SJCRH30 (cell line): ENCODE results near the gene TMPRSS13. TPM values are rescaled to one million over a fixed set of nuclear protein-coding genes. Genes with fewer than 3 reads are reported as not detected.
"Not testable (repeated sequence)": the region's sequence is repeated elsewhere in the genome, so short reads cannot be mapped to it uniquely, and the experiment has no call there.

Experiments
- DNase-seq, 2 experiments: peaks; one replicate each; pipeline ENCODE4 v3.0.0-alpha.2; 2015 to 2020
- H3K27ac ChIP-seq: fragments of 250-450 bp; sonication (Bioruptor Pico); 2 replicates; pipeline ENCODE4 v1.5.1; 2020; ENCODE audit warnings: mild to moderate bottlenecking, moderate library complexity
- H3K27me3 ChIP-seq: fragments of 250-450 bp; sonication (Bioruptor Pico); 2 replicates; pipeline ENCODE4 v1.5.1; 2020; ENCODE audit warnings: mild to moderate bottlenecking, moderate library complexity
- H3K36me3 ChIP-seq: fragments of 250-450 bp; sonication (Bioruptor Pico); 2 replicates; pipeline ENCODE4 v1.5.1; 2020; ENCODE audit warnings: mild to moderate bottlenecking, moderate library complexity
- H3K4me1 ChIP-seq: fragments of 250-450 bp; sonication (Bioruptor Pico); 2 replicates; pipeline ENCODE4 v1.5.1; 2020; ENCODE audit warnings: mild to moderate bottlenecking, moderate library complexity
- H3K4me3 ChIP-seq: fragments of 250-450 bp; sonication (Bioruptor Pico); 2 replicates; pipeline ENCODE4 v1.5.1; 2020; ENCODE audit warnings: mild to moderate bottlenecking, moderate library complexity
- H3K9me3 ChIP-seq: fragments of 250-450 bp; sonication (Bioruptor Pico); replicated peaks from 2 replicates; pipeline ENCODE4 v1.5.1; 2020; ENCODE audit warnings: mild to moderate bottlenecking, moderate library complexity
- total RNA-seq: library from RNA; depleted of rRNA; stranded (reverse); fragments of >200 nt; shearing (Covaris generic); gene quantifications from 2 replicates; pipeline ENCODE4 v1.2.3, GENCODE V29; 2014; rRNA removed

The TMPRSS13 gene
- total RNA-seq: not detected in 2 replicates

DNA sequence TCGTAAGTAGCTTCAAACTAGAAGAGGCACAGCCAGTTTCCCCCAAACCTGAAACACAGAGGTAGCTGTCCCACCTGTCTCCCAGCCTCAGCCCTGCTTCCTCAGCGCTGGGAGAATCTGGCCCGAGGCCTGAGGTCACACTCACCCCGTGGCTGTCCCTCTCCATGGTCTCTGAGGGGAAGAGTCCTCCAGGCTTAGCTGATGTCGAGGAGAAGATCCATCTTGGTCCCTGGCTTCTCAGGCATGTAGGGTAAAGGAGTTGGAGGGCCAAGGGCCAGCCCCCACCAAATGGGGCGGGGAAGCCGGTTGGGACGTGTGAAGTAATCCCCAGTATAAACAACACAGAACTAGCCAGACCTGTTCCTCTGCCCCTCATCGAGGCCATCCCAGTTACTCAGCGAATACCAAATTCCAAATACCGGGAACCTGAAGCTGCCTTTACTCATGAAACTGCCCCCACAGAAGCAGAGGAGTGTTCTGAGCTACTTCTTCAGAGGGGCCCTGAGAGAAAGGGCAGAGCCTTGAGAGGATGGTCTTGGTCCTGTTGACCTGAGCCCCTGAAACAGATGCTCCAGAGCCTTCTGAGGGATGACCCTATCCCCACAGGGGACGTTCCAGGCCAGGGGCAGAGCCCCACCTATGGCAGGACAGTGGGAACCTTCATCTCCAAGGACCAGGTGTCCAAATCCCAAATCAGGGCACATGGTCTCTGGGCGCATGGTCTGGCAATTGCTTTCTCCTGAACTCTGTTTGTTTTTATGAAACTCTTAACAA, at the start of gene TMPRSS13:
Gene TMPRSS13, minus strand, starts transcription at position 261 of the 774 bp plus-strand sequence. Its CDS starts 95 bp downstream, at position 166.
- Histone ChIP-seq H3K4me1 (peaks cover 3% of the 10 kb centered on the region; the same call in 1 of the 2 replicates), H3K4me3 (no peak within 1 kb of the TSS), H3K27ac (no peak within 1 kb of the TSS), H3K36me3 (no peaks in the 10 kb centered on the region), H3K27me3 (no peaks in the 10 kb centered on the region), H3K9me3 (no peaks in the 10 kb centered on the region)
- DNase-seq: no peak

DNA sequence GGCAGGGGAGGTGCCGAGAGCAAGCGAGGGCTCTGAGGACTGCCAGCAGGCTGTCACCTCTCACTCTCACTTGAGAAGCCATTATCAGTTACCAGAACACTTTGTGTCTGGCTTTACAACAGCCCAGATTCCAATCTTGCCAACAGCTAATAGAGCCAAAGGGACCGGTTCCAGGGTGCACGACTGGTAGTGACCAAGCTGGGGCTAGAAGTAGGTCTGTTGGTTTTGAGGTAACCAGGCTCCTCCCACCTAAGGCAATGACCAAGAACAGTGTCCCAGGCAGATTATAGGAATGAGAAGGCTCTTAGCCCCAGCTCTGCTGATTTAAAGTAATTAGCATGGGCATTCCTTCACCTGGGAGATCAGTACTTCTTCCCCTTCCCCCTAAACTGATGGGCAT, 49.8 kb upstream of the TMPRSS13 start:
- DNase-seq: no peak
- Histone ChIP-seq H3K4me3 (no peak overlapping the region), H3K27me3 (no peaks in the 10 kb centered on the region), H3K36me3 (no peaks in the 10 kb centered on the region), H3K9me3 (no peaks in the 10 kb centered on the region), H3K4me1 (no peaks in the 10 kb centered on the region), H3K27ac (no peak overlapping the region)

DNA sequence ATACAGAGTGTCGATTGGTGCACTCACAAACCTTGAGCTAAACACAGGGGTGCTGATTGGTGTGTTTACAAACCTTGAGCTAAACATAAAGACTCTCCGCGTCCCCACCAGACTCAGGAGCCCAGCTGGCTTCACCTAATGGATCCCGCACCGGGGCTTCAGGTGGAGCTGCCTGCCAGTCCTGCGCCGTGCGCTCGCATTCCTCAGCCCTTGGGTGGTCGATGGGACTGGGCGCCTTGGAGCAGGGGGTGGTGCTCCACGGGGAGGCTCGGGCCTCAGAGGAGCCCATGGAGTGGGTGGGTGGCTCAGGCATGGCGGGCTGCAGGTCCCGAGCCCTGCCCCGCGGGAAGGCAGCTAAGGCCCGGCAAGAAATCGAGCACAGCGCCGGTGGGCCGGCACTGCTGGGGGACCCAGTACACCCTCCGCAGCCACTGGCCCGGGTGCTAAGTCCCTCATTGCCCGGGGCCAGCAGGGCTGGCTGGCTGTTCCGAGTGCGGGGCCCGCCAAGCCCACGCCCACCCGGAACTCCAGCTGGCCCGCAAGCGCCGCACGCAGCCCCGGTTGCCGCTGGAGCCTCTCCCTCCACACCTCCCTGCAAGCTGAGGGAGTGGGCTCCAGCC, 49.2 kb upstream of the TMPRSS13 start:
- not testable (repeated sequence) for H3K36me3 ChIP-seq, H3K4me3 ChIP-seq, DNase-seq, H3K27me3 ChIP-seq, H3K9me3 ChIP-seq, H3K27ac ChIP-seq, H3K4me1 ChIP-seq

DNA sequence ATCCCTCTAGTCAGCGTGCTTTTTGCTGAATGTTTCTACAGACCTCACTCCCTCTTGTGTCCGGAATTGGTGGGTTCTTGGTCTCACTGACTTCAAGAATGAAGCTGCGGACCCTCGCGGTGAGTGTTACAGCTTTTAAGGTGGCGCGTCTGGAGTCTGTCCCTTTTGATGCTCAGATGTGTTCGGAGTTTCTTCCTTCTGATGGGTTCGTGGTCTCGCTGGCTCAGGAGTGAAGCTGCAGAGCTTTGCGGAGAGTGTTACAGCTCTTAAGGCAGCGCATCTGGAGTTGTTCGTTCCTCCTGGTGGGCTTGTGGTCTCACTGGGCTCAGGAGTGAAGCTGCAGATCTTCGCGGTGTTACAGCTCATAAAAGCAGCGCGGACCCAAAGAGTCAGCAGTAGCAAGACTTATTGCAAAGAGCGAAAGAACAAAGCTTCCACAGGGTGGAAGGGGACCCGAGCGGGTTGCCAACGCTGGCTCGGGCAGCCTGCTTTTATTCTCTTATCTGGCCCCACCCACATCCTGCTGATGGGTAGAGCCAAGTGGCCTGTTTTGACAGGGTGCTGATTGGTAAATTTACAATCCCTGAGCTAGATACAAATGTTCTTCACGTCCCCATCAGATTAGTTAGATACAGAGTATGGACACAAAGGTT, 48.5 kb upstream of the TMPRSS13 start:
- not testable (repeated sequence) for H3K27ac ChIP-seq, H3K27me3 ChIP-seq, H3K4me3 ChIP-seq, H3K36me3 ChIP-seq, DNase-seq, H3K9me3 ChIP-seq, H3K4me1 ChIP-seq

DNA sequence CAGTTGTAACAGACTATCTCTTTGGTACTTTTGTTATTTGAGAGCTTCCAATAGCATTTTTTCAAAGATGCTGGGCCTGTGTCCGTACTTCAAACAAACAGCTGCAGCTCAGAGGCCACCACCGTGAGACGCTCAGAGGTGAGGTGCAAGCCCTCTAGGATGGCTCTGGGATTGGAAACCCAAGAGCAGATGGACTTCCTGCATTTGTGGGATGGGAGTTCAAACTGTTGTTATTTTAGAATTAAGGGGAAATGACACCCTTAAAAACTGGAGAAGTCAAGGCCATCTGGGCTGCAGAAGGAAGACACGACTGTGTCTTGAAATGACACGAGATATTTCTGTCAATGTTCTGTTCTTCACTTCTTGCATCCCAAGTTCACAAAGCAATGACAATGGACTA, 47.8 kb upstream of the TMPRSS13 start:
- no peaks in the 10 kb centered on the region for H3K4me1 ChIP-seq
- H3K27ac ChIP-seq: no peak overlapping the region
- H3K27me3 ChIP-seq: no peaks in the 10 kb centered on the region

DNA sequence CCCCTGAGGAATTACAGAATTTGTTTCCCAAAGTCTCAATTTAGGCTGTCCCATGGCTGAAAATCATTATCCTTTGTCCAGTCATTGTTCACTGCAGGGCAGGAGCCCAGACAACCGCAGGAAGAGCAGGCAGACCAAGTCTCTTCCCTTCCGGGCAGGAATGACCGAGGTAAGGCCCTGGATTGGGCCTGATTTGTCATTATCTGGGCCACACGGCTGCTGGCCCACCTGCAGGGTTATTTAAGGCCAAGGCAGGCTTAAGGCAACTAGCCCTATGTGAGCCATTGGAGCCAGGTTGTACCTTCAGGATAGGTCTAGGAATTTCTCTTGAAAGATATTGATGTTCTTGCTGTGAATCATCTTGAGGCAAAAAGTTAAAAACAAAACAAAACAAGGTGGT, 47.2 kb upstream of the TMPRSS13 start:
- no peak overlapping the region for H3K27ac ChIP-seq
- no peak for DNase-seq
- no peaks in the 10 kb centered on the region for H3K4me1 ChIP-seq
- no peaks in the 10 kb centered on the region for H3K36me3 ChIP-seq
- H3K27me3 ChIP-seq: no peaks in the 10 kb centered on the region
- H3K9me3 ChIP-seq: no peaks in the 10 kb centered on the region
- H3K4me3 ChIP-seq: no peak overlapping the region

More for the DNA sequence above, 47.8 kb upstream of the TMPRSS13 start:
- Histone ChIP-seq H3K36me3 (no peaks in the 10 kb centered on the region), H3K9me3 (no peaks in the 10 kb centered on the region), H3K4me3 (no peak overlapping the region)
- DNase-seq: no peak

DNA sequence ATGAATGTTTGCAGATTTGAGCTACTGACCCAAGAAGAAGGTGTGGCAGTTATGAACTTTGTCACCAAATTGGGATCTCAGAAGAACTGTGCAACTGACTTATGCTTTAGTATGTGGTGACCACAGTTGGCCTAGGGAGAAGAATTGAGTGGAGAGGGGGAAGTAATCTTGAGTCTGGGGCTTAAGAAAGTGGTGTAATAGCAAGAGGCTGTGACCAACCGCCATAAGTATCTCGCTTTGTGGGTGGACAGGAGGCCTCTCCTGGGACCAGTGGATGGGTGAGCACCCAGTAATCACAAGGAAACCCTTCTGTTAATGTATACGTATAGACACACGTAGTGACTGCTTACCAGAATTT, 44.3 kb upstream of the TMPRSS13 start:
- no peak for DNase-seq
- H3K4me3 ChIP-seq: no peak overlapping the region
- H3K9me3 ChIP-seq: no peaks in the 10 kb centered on the region
- H3K27me3 ChIP-seq: no peaks in the 10 kb centered on the region
- no peak overlapping the region for H3K27ac ChIP-seq
- H3K4me1 ChIP-seq: no peaks in the 10 kb centered on the region
- H3K36me3 ChIP-seq: no peaks in the 10 kb centered on the region

DNA sequence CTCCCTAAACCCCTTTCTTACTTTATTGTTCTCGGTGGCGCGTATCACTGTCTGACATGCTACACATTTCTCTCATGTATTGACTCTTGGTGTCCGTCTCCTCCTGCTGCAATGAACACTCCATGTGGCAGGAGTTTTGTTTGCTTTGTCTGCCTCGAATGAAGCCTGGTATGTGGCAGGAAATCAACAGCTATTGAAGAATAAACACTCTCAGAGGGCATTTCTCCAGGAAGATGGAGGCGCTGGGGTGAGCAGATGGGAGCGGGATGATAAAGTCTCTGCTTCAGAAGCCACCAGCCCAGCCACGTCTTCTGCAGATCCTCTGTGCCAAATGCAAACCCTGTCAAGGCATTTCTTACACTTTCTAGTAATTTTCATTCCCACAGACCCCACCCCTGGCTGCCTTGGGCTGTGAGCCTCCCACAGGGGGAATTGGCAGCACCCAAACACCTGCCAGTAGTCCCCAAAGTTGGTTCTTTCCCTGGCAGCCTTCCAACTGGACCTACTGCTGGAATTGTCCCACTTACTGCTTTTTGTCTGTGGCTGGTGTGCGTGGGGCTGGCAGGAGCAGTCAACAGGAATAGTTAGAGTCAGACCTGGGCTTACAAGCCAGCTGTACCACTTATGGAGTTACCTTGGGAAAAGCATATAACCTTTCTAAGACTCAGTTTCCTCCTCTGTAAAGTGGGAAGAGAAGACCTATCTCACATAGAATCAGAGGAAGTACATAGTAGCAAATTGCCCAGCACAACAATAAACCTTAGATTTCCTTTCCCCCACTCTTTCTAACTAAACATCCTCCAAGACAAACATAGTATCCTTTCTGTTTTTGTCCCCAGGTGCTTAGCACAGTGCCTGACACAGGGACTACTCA, 43.7 kb upstream of the TMPRSS13 start:
- Histone ChIP-seq H3K27ac (no peak overlapping the region), H3K36me3 (no peaks in the 10 kb centered on the region), H3K4me1 (no peaks in the 10 kb centered on the region), H3K9me3 (no peaks in the 10 kb centered on the region), H3K4me3 (no peak overlapping the region), H3K27me3 (no peaks in the 10 kb centered on the region)
- no peak for DNase-seq

DNA sequence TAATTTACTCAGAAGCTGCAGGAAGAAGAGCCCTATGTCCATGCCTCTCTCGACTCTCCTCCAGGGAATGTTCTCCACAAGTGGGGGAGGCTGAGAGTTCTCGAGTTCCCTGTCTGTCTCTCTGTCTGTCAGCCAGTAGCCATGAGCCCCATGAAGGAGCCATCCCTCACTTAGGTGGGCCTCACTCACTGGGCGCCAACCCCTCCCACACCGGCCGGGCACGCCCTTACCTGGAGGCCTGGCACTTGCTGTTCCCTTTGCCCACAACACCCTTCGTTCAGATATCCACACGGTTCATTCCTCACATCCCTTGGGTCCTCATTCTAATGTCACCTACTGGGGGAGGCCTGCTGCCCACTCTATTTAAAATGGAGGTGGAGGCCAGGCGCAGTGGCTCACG, 42.8 kb upstream of the TMPRSS13 start:
- DNase-seq: no peak
- H3K27me3 ChIP-seq: no peaks in the 10 kb centered on the region
- H3K4me3 ChIP-seq: no peak overlapping the region
- H3K9me3 ChIP-seq: no peaks in the 10 kb centered on the region
- H3K36me3 ChIP-seq: no peaks in the 10 kb centered on the region
- H3K27ac ChIP-seq: no peak overlapping the region
- H3K4me1 ChIP-seq: no peaks in the 10 kb centered on the region

DNA sequence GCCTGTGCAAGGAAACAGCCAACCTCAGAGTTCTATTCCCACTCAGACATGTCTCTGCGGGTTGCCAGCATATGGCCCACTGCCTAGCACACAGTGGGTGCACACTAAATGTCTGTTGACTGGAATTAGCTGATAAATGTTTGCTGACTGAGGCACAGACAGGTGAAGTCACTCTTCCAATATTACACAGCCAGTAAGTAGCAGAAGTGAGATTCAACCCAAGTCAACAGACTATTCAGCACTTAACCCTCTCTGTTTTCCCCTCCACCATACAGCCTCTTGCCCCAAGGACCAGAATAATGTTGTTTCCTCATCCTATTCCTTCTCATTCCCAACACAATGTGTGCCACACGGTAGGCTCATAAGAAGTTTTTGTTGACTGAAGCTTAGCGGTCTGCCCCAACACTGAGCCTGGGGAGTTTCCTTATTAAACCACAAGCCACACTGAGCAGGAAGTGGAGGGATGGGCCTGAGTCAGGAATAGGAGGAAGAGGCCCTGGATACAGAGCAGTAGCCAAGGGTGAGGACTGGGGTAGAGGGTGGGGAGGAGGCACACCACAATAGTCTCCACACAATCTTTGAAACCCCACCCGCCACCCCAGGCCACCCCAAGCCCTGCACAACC, 41.3 kb upstream of the TMPRSS13 start:
- H3K27me3 ChIP-seq: no peaks in the 10 kb centered on the region
- no peak for DNase-seq
- H3K4me3 ChIP-seq: no peak overlapping the region
- no peak overlapping the region for H3K27ac ChIP-seq
- no peaks in the 10 kb centered on the region for H3K9me3 ChIP-seq
- no peaks in the 10 kb centered on the region for H3K4me1 ChIP-seq
- no peaks in the 10 kb centered on the region for H3K36me3 ChIP-seq

DNA sequence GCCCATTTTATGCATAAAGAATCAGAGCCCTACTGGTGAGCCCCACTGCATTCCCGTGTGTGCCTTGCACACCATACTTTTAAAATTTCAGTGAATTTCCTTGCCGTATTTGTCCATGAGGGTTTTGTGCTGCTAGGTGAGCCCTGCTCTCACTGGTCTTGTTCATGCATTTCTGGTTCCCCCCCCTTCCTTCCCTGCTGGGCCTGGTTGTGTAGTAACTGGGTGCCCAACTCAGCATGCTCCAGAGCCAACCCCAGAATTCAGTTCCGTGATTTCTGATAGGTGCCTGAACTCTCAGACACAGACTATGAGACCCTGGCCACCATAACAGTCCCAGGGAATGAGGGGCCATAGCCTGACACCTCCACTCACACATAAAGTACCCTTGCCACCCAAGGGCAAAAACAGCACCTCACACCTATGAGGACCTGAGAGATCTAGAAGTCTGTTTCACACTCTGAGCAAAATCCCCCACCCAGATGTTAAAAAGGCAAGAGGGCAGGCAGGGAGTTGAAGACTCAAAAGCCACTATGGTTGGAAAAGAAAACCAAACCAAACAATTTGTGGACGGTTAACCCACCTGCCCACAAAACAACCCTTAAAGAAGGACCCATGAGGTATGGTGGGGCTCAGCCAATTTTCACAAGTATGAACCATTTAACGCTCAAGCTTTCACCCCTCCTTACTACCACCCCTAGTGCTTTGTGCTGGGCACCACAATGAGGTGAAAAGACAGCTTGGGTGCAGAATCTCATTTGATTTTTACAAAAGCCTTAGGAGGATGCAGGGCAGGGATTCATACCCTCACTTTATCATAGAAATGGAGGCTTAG, 40.2 kb upstream of the TMPRSS13 start:
- Histone ChIP-seq H3K27me3 (no peaks in the 10 kb centered on the region), H3K4me3 (no peak overlapping the region), H3K36me3 (no peaks in the 10 kb centered on the region), H3K4me1 (no peaks in the 10 kb centered on the region), H3K27ac (no peak overlapping the region), H3K9me3 (no peaks in the 10 kb centered on the region)
- DNase-seq: no peak

DNA sequence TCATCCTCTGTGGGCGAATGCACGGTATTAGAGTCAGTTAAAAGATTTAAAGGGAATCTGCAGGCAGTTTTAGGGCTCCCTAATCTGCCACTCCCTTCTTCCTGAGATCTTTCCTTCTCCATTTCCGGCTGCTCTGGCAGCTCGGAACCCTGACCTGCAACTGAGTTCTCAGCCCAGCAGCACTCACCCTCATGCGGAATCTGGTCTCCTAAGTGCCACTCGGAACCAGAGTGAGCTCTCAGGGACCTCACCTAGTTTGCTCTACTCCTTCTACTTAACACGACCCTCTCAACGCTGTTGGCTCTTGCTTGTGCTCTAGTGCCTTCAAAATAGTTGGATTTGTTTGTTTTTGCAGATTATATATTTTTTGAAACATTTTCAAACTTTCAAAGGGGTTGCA, 37.7 kb upstream of the TMPRSS13 start:
- Histone ChIP-seq H3K36me3 (no peaks in the 10 kb centered on the region), H3K4me3 (no peak overlapping the region), H3K27me3 (no peaks in the 10 kb centered on the region), H3K9me3 (no peaks in the 10 kb centered on the region), H3K27ac (no peak overlapping the region), H3K4me1 (no peaks in the 10 kb centered on the region)
- DNase-seq: no peak

DNA sequence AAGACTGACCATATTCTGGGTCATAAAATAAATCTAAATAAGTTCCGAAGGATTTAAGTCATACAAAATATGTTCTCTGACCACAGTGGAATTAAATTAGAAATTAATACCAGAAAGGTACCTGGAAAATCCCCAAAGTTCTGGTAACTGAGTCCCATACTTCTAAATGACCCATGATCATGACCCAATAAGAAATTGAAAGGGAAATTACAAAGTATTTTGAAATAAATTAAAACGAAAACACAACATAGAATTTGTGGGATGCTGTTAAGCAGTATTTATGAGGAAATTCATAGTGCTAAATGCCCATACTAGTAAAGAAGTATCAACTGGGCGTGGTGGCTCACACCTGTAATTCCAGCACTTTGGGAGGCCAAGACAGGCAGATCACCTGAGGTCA, 33.6 kb upstream of the TMPRSS13 start:
- H3K4me1 ChIP-seq: no peaks in the 10 kb centered on the region
- no peak for DNase-seq
- no peak overlapping the region for H3K27ac ChIP-seq
- no peak overlapping the region for H3K4me3 ChIP-seq
- no peaks in the 10 kb centered on the region for H3K27me3 ChIP-seq
- H3K36me3 ChIP-seq: no peaks in the 10 kb centered on the region
- H3K9me3 ChIP-seq: no peaks in the 10 kb centered on the region

DNA sequence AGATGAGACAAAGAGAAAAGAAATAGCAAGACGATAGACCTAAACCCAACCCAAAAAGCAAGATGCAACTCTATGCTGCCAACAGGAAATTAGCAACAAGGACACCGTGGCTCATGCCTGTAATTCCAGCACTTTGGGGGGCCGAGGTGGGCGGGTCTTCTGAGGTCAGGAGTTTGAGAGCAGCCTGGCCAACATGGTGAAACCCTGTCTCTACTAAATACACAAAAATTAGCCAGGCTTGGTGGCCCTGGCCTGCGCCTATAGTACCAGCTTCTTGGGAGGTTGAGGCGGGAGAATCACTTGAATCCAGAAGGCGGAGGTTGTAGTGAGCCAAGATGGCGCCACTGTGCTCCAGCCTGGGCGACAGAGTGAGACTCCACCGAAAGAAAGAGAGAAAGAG, 32.7 kb upstream of the TMPRSS13 start:
- H3K27ac ChIP-seq: no peak overlapping the region
- no peaks in the 10 kb centered on the region for H3K9me3 ChIP-seq
- no peaks in the 10 kb centered on the region for H3K27me3 ChIP-seq
- no peak for DNase-seq
- H3K4me1 ChIP-seq: no peaks in the 10 kb centered on the region
- no peak overlapping the region for H3K4me3 ChIP-seq
- H3K36me3 ChIP-seq: no peaks in the 10 kb centered on the region
